Uterus (tissue), 2 donors: ENCODE measurements around the gene SHROOM3.

Source experiments
- CTCF ChIP-seq, 4 experiments: fragments of 200-600 bp in 2 of 4; fragments of 450-650 bp in 2 of 4; sonication (generic) in 2 of 4; IDR thresholded peaks; one replicate each; pipeline ENCODE4 v1.5.1; 2016 to 2019; ENCODE audit warnings: antibody characterized with exemption in 4 of 4, mild to moderate bottlenecking in 2 of 4, moderate library complexity in 1 of 4
- POLR2A ChIP-seq, 2 donors: fragments of 450-650 bp; IDR thresholded peaks; one replicate each; pipeline ENCODE4 v1.6.1; 2016; ENCODE audit warnings: antibody characterized with exemption in 2 of 2, mild to moderate bottlenecking in 1 of 2, moderate library complexity in 1 of 2

DNA sequence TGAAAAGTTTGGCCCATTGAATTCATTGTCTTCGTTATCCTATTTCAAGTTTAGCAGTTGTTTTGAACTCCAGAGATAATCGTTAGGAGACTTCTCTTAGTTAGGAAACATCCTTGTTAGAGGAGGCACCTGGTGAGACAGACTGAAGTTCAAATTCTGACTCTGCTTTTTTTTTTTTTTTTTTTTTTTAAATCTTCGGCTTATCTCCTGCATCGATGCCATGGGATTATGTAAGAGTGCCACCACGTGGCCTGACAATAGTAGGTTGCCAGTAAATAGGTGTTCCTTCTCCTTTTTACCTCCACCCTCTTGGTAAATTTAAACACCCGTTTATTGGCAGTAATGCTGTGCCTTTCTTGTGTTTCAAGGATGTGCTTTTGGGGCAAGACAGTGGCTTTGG, 313.6 kb downstream of the SHROOM3 start:
- TF ChIP-seq CTCF (IDR thresholded peaks at IDR 0.05) (peak in 3 of 4 experiments; percentile 13 to 24 (median 17)), POLR2A (IDR thresholded peaks at IDR 0.05) (no peak)
